ENCODE results near the gene OLFML1.

Gene OLFML1

GRCh38 chr11:7489376-7489775 is 4.1 kb downstream of the OLFML1 start:
- no peak overlapping the region for H3K27ac ChIP-seq
- TF ChIP-seq CTCF (IDR thresholded peaks at IDR 0.05) (no peak), ZFX (IDR thresholded peaks at IDR 0.05; ENCODE audit: borderline replicate concordance) (no peak)

- TF ChIP-seq ZFX (IDR thresholded peaks at IDR 0.05; ENCODE audit: borderline replicate concordance): no peak
- no peak for TF ChIP-seq CTCF (IDR thresholded peaks at IDR 0.05)
- H3K27ac ChIP-seq: no peak overlapping the region
Observed at GRCh38 chr11:7490054-7490453, 4.7 kb downstream of the OLFML1 start.

GRCh38 chr11:7490535-7490934 is 5.2 kb downstream of the OLFML1 start:
- no peak overlapping the region for H3K27ac ChIP-seq
- TF ChIP-seq CTCF (IDR thresholded peaks at IDR 0.05) (no peak), ZFX (IDR thresholded peaks at IDR 0.05; ENCODE audit: borderline replicate concordance) (no peak)

GRCh38 chr11:7492253-7492652 is 6.9 kb downstream of the OLFML1 start:
- no peak overlapping the region for H3K27ac ChIP-seq
- no peak for TF ChIP-seq ZFX (IDR thresholded peaks at IDR 0.05; ENCODE audit: borderline replicate concordance)
- TF ChIP-seq CTCF (IDR thresholded peaks at IDR 0.05): no peak

- no peak overlapping the region for H3K27ac ChIP-seq
- TF ChIP-seq CTCF (IDR thresholded peaks at IDR 0.05): no peak
Observed at GRCh38 chr11:7493670-7494069, 8.4 kb downstream of the OLFML1 start.

- TF ChIP-seq CTCF (IDR thresholded peaks at IDR 0.05) (no peak), ZFX (IDR thresholded peaks at IDR 0.05; ENCODE audit: borderline replicate concordance) (no peak)
- no peak overlapping the region for H3K27ac ChIP-seq
Observed at GRCh38 chr11:7494086-7494745, 8.9 kb downstream of the OLFML1 start.

GRCh38 chr11:7495882-7496551 is 10.7 kb downstream of the OLFML1 start:
- no peak overlapping the region for H3K27ac ChIP-seq

More at GRCh38 chr11:7495882-7496551, 10.7 kb downstream of the OLFML1 start:
- no peak for TF ChIP-seq ZFX (IDR thresholded peaks at IDR 0.05; ENCODE audit: borderline replicate concordance)
